Gastroesophageal sphincter (tissue), 3 donors: ENCODE data around the gene ROBO1.

ENCODE experiments used
- CTCF ChIP-seq, 4 experiments: fragments of 200-600 bp in 2 of 4; fragments of 450-650 bp in 2 of 4; sonication (generic) in 1 of 4; IDR thresholded peaks; one replicate each; pipeline ENCODE4 v1.5.1; 2017 to 2019; ENCODE audit warnings: antibody characterized with exemption in 4 of 4, mild to moderate bottlenecking in 2 of 4, moderate library complexity in 2 of 4
- EP300 ChIP-seq: sonication (generic); formaldehyde crosslinking; IDR thresholded peaks from one replicate; pipeline ENCODE4 v1.6.1; 2017; ENCODE audit warnings: antibody characterized with exemption, mild to moderate bottlenecking
- POLR2A ChIP-seq, 2 donors: fragments of 450-650 bp; IDR thresholded peaks; one replicate each; pipeline ENCODE4 v1.6.1; 2017; ENCODE audit warnings: antibody characterized with exemption in 2 of 2, mild to moderate bottlenecking in 2 of 2, moderate library complexity in 1 of 2
- POLR2AphosphoS5 ChIP-seq: sonication (generic); formaldehyde crosslinking; IDR thresholded peaks from one replicate; pipeline ENCODE4 v1.6.1; 2017; ENCODE audit warnings: antibody characterized with exemption

- no peak for TF ChIP-seq CTCF (IDR thresholded peaks at IDR 0.05)
- TF ChIP-seq POLR2AphosphoS5 = no peak
- TF ChIP-seq EP300 = no peak
- TF ChIP-seq POLR2A (IDR thresholded peaks at IDR 0.05) = no peak
Measured at GRCh38 chr3:79230266-79230665, 537.5 kb downstream of the ROBO1 start.
